ENCODE results near the gene STX1A.
"Not testable (repeated sequence)": the region's sequence is repeated elsewhere in the genome, so short reads cannot be mapped to it uniquely, and the experiment has no call there.

Gene STX1A

DNA sequence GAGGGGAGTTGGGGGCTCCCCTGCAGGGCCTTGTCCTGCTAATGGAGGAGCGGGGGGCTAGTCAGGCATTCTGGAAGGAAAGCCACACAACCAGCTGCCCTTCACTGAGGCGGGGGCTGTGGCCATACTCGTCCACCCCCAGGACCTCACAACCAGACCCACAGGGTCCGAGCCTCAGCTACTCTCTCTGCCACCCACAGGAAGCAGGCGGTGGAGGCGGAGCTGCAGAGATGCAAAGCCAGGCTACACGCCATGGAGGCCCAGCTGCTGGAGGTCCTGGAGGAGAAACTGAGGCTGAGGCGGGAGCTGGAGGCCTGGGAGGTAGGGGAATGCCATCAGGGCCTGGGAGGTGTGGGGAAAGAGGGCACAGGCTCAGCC, 16.0 kb upstream of the STX1A start:
- DNase-seq = no peak

DNA sequence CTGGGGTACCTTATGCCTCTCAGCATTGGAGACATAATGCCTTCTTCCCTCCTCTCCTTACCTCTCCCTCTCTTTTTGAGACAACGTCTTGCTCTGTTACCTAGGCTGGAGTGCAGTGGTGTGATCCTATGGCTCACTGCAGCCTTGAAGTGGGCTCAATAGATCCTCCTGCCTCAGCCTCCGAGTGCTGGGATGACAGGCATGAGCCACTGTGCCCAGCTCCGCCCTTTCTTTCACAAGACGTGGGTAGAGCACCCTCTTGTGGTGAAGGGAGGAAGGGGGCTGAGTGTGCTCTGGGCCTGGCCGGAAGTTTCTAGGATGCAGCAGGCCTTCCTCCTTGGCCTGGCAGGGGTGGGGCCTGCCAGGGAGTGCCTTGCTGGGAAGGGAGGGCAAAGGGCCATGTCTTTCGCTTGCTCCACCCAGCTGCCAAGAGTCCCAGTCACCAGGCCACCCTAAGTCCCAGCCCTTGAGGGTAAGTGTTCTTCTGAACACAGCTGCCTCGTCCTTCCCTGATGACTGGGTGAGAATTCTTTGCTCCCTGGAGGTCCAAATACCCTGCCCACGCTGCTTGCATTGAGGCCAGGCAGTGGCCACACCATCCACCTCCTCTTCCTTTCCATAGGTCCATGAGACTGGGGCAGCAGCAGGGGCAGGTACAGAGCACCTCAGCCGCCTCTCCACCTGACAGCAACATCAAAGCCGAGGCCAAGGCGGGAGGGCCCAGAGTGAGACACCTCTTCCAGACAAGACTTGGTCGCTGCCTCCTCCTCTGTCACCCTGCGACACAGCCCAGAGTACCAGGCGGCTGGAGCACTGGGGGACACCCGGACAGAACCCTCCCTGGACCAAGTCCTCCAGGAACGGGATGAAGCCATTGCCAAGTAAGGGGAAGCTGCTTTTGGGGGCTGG, 15.4 kb upstream of the STX1A start:
- DNase-seq = peak; percentile 71

DNA sequence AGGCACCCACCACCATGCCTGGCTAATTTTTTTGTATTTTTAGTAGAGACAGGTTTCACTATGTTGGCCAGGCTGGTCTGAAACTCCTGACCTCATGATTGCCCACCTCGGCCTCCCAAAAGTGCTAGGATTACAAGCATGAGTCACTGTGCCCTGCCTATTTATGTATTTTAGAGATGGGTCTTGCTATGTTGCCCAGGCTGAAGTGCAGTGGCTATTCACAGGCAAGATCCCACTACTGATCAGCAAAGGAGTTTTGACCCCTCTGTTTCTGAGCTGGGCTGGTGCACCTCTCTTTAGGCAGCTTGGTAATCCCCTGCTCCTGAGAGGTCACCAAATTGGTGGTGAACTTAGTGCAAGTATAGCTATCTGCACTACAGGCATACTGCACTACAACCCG, 12.9 kb upstream of the STX1A start:
- no peak for DNase-seq

DNA sequence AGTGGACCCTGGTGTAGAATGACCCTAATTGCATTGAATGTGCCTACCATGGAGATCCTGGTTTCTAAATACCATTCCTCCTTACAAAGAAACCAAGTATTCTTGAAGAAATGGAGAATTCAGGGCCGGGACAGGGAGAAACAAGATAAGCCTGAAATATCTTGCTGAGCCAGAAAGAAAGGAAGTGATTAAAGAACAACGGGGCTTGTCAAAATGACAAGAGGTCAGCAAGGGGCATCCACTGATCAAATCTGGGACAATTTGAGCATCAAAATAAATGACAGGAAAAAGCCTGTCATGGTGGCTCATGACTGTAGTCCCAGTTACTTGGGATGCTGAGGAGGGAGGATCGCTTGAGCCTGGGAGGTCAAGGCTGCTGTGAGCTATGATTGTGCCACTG, 11.0 kb upstream of the STX1A start:
- no peak for DNase-seq

DNA sequence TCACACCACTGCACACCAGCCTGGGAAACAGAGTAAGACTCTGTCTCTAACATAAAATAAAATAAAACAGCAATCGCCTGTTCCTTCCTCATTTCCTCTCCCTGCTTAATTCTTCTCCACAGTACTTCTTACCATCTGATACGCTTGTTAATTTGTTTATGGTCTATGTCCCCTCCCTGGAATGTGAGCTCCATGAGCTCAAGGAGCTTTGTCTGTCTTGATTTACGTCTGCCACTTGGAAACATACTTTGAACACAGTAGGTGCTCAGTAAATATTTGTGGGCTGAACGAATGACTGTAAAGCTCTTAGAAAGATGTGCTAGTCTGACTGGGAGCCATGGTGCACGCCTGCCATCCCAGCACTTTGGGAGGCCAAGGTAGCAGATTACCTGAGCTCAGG, 9.1 kb upstream of the STX1A start:
- no peak for DNase-seq

DNA sequence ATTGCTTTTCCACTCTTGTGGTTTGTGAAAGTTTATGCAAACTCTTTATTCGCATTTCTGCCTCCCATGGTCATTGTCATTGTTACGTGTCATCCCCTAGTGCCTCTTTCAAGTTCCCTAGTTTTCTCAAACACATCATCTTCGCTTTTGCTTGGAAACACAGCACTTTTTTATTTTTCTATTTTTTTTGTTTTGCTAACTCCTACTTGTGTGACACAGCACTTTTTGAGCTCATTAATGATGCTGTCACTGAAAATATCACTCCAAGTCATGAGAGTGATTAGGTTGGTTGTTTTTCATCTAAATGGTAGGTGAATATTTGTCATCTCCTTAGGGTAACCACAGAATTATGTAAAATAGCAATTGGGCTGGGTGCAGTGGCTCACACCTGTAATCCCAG, 8.5 kb upstream of the STX1A start:
- no peak for DNase-seq

DNA sequence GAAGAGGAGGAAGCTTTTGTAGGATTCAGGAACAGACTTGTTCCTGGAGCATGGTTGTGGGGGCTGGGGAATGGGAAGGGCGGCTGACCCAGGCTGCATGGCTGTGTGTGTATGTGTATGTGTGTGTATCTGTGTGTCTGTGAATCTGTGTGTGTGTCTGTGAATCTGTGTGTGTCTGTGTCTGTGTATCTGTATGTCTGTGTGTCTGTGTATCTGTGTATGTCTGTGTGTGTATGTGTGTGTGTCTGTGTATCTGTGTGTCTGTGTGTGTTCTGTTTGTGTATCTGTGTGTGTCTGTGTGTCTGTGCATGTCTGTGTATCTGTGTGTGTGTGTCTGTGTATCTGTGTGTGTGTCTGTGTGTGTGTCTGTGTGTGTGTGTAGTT, 6.6 kb upstream of the STX1A start:
- DNase-seq = no peak

DNA sequence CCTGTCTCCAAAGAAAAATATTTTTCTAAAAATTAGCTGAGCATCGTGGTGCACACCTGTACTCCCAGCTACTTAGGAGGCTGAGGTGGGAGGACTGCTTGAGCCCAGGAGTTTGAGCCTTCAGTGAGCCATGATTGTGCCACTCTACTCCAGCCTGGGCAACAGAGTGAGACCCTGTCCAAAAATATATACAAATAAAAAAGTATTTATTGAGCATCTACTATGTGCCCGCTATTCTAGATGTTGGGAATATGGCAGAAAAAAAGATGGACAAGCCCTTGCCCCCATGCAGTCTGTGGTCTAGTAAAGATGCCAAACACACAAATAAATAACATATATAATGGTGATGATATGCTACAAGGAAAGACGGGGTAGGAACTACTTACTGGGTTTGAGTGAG, 4.3 kb upstream of the STX1A start:
- DNase-seq = no peak

DNA sequence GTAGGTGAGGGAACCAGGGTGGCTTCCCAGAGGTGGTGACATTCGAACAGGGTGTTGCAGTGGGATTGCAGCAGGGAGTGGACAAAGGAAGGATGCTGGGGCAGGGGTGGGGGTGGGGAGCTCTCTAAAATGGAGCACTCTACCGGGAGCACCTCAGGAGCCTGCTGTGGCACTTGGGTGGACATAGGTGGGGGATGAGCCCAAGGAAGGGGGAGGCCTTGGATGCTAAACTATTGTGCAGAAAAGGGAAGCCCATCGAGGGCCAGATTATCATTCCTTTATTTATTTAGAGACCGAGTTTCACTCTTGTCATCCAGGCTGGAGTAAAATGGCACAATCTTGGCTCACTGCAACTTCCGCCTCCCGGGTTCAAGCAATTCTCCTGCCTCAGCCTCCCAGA, 3.3 kb upstream of the STX1A start:
- no peak for DNase-seq

DNA sequence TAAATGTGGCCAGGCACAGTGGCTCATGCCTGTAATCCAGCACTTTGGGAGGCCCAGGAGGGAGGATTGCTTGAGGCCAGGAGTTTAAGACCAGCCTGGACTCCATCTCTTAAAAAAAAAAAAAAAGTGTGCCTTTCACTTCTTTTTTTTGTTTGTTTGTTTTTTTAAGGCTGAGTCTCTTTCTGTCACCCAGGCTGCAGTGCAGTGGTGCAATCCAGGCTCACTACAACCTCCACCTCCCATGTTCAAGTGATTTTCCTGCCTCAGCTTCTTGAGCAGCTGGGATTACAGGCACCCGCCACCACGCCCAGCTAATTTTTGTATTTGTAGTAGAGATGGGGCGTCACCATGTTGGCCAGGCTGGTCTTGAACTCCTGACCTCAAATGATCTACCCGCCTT, 2.7 kb upstream of the STX1A start:
- DNase-seq = not testable (repeated sequence)

DNA sequence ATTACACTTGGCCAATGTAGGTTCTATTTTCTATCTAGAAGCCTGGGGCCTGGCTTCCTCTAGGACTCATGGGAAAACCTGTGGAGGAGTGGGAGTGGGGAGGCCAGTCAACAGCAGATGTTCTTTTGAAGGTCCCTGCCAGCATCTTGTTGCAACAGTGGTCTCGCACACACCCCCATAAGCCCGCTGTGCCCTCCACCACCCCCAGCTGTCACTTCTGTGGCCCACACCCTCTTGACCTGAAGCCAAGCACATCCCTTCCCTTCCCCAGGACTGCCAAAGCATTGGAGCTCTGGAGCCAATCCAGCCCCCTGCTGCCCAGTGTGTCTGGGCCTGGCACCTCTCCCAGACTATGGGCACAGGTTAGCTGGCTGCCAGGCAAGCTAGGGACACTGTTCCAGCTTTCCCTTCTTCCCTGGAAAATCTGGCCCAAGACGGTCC, 1.9 kb upstream of the STX1A start:
- peak; percentile 98 for DNase-seq

DNA sequence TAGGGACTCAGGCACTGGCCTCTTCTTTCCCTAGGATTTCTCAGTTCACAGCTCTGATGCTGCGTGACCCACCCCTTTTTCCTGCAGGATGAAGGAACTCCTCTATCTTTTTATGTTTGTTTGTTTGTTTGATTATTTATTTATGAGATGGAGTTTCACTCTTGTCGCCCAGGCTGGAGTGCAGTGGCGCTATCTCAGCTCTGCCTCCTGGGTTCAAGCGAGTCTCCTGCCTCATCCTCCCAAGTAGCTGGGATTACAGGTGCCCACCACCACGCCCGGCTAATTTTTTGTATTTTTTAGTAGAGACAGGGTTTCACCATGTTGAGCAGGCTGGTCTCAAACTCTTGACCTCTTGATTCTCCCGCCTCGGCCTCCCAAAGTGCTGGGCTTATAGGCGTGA, 974 bp upstream of the STX1A start:
- DNase-seq = not testable (repeated sequence)

DNA sequence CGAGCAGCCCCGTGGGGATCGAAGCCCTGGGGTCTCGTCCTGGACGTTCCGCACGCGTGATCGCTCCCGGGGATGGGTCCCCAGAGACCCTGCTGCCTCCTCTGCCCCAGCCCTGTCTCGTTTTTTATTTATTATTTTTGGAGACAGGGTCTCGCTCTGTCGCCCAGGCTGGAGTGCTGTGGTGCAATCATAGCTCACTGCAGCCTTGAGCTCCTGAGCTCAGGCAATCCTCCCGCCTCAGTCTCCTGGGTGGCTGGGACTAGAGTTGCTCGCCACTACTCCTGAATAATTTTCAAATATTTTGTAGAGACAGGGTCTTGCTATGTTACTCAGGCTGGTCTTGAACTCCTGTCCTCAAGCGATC, 319 bp upstream of the STX1A start:
- no peak for DNase-seq

DNA sequence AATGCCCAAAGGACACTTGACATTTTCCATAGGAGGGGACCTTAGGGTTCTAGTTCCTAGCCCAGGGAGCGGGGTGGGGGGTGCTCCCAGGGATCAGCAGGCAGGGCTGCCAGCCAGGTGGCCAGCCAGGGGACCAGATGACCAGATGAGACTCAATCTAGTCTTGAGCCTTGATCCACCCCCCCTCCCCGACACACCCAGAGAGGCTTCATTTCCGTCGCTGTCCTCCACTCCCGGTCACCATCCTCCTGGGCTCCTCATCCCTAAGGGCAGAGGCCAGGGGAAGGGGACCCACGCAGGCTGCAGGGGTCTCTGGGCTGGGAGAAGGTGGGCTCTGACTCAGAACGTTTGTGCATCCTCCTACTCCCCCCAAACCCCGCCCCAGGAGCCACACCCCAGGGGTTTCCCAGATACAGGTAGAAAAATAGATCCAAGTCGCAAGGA, 1.0 kb downstream of the STX1A start:
- no peak for DNase-seq

DNA sequence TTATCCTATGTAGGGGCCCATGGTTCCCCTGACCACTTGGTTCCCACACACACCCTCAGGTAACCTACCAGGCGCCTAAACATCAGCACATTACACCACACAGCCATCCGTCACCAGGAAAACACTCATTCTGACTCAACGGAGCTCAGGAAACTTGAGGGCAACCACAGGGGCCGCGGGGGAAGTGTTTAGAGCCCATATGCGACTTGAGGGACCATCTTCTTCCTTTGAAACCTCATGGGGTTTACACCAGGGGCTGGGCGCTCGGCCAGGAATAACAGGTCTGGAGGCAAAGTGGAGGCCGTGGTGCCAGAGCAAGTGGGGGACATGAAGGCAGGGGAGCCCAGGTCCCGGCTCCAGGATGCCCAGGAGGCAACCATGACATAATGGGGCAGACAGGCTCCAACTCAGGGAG, 1.5 kb downstream of the STX1A start:
- DNase-seq = no peak

DNA sequence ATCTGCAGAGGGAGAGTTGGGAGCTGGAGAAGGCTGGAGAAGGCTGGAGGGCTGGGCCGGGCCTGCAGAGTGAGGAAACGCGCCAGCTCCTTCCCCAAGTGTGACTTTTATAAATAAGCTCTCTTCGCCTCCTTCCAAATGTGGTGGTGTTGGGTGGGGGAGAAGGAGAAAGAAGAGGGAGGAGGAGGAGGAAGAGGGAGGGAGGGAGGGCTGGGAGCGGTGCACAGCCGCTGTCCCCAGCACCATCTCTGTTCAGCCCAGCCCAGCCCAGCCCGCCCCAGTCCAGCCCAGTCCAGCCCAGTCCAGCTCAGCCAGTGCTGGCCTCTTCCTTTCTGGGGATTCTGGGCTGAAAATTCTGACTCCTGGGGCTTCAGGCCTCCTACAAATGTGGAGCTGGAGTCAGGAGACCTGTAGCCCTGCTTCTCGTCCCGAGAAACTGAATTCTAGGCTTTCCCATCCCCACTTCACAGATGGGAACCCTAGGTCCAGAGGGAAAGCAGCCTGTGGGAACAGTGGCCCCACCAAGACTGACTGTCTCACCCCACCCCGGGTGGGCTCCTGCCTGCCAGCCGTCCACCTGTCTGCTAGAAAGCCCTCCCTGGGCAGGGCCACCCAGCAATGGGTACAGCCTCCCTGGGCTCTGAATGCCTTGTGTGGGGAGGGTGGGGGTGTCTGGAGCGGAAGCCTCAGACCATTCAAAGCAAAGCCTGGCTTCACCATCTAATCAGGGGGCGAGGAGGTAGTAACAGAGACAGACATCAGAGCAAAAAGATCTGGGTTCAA, 2.3 kb downstream of the STX1A start:
- DNase-seq = no peak

DNA sequence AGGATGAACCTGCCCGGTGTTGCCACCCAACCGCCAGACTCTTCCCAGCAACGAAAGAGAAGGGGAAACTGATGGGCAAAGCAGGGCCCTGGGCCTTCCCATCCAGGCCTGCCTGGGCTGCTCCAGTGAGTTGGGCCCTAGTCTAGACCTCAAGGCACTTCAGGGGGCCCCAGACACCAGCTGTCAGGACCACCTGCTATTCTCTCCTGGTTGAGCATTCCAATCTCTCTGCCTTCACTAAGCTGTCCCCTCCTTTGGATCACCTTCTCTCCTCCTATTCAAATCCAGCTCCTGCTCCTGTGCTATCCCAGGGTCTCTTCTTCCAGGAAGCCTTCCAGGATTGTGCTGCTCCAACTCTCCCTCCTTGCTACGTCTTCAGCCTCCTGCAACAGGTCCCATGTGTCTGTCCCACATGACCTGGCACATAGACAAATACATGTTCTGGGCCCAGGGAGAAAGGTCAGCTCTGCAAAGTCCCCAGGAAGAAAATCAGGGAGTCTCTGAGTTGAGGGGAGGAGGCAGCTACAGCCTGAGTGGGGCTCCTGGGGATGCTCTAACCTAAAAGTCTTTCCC, 3.1 kb downstream of the STX1A start:
- no peak for DNase-seq

DNA sequence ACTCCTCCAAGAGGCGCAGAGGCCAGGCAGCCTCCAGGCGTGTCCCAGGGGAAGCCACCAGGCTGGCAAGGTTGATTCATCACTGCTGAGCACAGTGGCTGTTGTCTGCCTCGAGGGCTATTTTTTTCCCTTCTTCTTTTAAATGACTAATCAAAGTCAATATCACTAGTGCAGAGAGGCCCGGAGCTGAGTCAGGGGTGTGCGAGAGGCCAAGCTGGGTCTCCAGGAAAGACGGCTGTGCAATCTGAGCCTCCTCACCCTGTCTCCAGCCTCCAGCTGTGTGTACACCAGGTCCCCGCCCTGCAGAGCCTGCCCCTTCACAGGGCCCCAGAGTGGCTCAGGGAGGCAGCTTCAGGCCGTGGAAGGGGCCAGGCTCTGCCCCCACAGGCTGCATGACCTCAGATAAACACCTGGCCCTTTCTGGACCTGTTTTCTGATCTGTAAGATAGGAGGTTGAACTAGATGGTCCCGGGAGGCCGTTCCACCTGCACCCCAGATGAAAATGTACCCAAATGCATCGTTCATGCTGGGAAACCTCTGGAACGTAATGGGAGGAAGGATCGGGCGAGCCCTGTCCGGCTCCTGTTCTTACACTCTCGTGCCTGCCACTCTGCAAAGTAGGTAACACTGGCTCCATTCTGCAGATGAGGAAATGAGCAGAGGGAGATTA, 3.7 kb downstream of the STX1A start:
- DNase-seq = peak; percentile 37

DNA sequence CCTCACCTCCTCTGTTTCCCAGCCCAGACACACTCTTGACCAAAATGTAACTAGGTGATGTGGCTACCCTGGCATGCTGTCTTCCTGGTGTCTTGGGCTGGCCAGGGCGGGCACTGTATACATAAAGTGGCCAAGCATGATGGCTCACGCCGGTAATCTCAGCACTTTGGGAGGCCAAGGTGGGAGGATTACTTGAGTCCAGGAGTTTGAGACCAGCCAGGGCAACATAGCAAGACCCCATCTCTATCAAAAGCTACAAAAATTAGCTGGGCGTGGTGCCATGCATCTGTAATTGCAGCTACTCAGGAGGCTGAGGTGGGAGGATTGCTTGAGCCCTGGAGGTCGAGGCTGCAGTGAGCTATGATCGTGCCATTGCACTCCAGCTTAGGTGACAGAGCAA, 6.2 kb downstream of the STX1A start:
- DNase-seq = not testable (repeated sequence)

DNA sequence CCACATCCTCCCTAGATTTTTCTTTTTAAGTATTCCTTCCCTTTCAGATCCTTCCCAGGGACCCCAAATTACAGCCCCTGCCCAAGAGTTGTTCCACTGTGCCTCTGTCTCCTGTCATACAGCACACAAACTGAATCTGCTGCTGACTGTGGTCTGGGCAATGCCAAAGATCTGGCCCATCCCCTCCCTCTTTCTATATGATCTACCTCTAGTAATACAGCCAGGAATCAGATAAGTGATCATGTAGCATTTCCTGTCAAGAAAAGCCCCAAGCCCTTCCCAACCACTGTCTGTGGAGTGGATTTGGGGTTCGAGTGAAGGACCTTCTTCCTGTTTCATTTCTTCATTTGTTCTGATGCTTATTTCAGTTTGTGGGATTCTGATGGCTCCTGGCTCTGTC, 6.7 kb downstream of the STX1A start:
- DNase-seq = no peak

DNA sequence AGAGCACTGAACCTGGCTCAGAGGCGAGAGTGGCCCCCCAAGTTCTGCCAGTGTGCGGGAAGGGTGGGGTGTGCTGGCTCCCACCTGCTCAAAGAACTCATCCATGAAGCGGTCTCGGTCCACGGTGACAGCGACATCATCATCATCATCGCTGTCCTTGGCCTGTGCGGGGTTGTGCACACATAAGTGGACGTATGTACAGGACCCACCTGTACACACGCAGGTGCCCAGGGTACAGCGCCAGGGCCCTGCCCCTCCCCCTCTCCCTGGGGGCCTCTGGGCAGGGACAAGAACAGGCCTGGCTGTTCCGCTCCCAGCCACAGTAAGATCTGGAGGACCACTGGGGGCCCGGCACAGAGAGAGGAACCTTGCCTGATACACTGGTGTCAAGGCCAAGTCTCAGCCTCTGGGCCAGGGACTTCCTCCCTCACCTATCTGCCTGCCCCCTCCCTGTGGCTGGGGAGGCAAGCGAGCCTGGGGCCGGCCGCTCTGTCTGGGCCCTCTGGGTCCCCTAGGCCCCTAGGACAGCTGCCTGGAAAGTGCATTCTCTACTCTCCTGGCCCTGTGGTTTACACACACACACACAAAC, 10.4 kb downstream of the STX1A start:
- DNase-seq = no peak

DNA sequence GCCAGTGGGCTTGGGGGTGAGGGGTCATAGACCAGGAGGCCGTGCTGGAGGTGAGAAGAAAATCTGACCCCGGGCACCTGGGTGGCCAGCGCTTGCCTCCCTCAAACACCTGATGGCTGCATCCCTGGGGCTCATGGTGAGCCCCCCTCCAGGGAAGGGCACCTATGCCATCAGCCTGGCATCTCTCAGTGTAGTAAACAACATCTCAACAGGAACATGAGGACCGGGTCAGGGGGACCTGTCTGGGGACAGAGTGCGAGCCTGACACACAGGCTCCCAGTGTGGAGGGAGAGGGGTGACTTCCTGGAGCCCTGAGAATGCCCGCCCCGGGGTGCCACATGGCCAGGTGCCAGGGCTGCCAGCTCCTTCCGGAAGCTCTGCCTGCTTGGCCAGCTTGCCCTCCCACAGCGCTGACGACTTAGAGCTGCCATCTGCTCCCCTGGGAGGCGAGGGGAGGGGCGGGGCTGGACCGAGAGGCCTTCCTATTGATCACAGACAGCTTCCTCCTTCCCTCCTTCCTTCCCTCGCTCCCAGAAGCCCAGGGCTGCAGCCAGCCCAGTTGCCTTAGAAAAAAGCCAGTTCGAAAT, 12.3 kb downstream of the STX1A start:
- peak; percentile 78 for DNase-seq
